Activated CD4-positive, alpha-beta memory T cell treated with anti-CD3 and anti-CD28 coated beads, Interleukin-2, amount 10 ng/mL, durations not matched to agents 7 days and 5 days (primary cell): ENCODE measurements around the gene IPCEF1. TPM values are rescaled to one million over a fixed set of nuclear protein-coding genes. Genes with fewer than 3 reads are reported as not detected.

ENCODE experiments used
- CTCF ChIA-PET: fragments of 350-600 bp; sonication (Branson Sonifier 250); formaldehyde crosslinking; loops from one replicate; lab custom pipeline; 2021; ENCODE audit warnings: antibody characterized with exemption, inconsistent platforms; lab: Charles Lee
- POLR2A ChIA-PET: fragments of 350-600 bp; sonication (Branson Sonifier 250); formaldehyde crosslinking; loops from one replicate; lab custom pipeline; 2021; ENCODE audit warnings: antibody characterized with exemption; lab: Charles Lee
- DNase-seq: peaks from one replicate; pipeline ENCODE4 v3.0.0-alpha.2; 2020
- H3K27ac Mint-ChIP-seq: one replicate; pipeline ENCODE4 v1.8.0; 2021; ENCODE audit warnings: mild to moderate bottlenecking, mixed read lengths
- H3K27me3 Mint-ChIP-seq: one replicate; pipeline ENCODE4 v1.8.0; 2021; ENCODE audit warnings: mixed read lengths
- H3K36me3 Mint-ChIP-seq: one replicate; pipeline ENCODE4 v1.8.0; 2021; ENCODE audit warnings: low read depth, mixed read lengths
- H3K4me1 Mint-ChIP-seq: one replicate; pipeline ENCODE4 v1.8.0; 2021; ENCODE audit warnings: mixed read lengths
- H3K4me3 Mint-ChIP-seq: one replicate; pipeline ENCODE4 v1.8.0; 2021; ENCODE audit warnings: mild to moderate bottlenecking, mixed read lengths
- H3K9me3 Mint-ChIP-seq: one replicate; pipeline ENCODE4 v1.8.0; 2021; ENCODE audit warnings: mixed read lengths
- total RNA-seq, 2 experiments: library from RNA; stranded (reverse); gene quantifications; one replicate each; pipeline ENCODE4 v1.2.3, GENCODE V29; 2021

IPCEF1 gene
- total RNA-seq, 2 experiments from 2014 or later = 13.8 to 20.3 TPM

- H3K27ac Mint-ChIP-seq = no peak overlapping the region
- H3K4me3 Mint-ChIP-seq = no peak overlapping the region
- ChIA-PET POLR2A (interaction anchor here (1.1 kb wide), 1 partner anchor 12 kb away, joined by 3 read pairs; no protein-coding TSS in a partner anchor), CTCF (no interaction called here)
- peaks cover 16% of the 10 kb centered on the region for H3K36me3 Mint-ChIP-seq
- peaks cover 3% of the 10 kb centered on the region for H3K9me3 Mint-ChIP-seq
- H3K4me1 Mint-ChIP-seq = peaks cover 10% of the 10 kb centered on the region
- H3K27me3 Mint-ChIP-seq = no peaks in the 10 kb centered on the region
- DNase-seq = no peak
Measured at GRCh38 chr6:154169193-154169847, 187.3 kb downstream of the IPCEF1 start.

- Mint-ChIP-seq H3K4me3 (no peak overlapping the region), H3K4me1 (peaks cover 10% of the 10 kb centered on the region), H3K27ac (no peak overlapping the region), H3K36me3 (peaks cover 16% of the 10 kb centered on the region), H3K27me3 (no peaks in the 10 kb centered on the region), H3K9me3 (peaks cover 3% of the 10 kb centered on the region)
- no peak for DNase-seq
- CTCF ChIA-PET = no interaction called here
- POLR2A ChIA-PET = no interaction called here
Measured at GRCh38 chr6:154167126-154167525, 189.5 kb downstream of the IPCEF1 start.

DNA sequence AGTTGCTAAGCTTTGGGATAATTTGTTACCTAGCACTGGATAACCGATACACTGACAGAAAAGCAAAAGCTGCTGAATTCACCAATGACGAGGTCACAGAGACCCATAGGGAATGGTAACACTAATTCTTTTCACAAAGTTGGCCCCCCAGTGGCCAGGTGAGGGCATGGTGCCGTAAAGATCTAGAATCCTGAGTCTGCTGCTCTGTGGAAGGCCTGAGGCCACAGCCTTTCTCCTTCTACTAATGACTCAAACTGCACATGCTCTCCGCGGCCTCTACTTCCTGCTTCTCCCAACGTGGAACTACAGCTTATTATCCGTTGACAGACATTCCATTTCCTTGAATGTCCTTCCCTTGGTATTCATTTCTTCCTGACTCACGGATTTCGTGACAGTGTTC, 190.5 kb downstream of the IPCEF1 start:
- H3K4me1 Mint-ChIP-seq = peaks cover 10% of the 10 kb centered on the region
- ChIA-PET CTCF (interaction anchor here (0.7 to 0.8 kb wide), 2 partner anchors 101 to 108 kb away, joined by 3 read pairs; no protein-coding TSS in a partner anchor), POLR2A (no interaction called here)
- no peaks in the 10 kb centered on the region for H3K27me3 Mint-ChIP-seq
- peaks cover 3% of the 10 kb centered on the region for H3K9me3 Mint-ChIP-seq
- peaks cover 16% of the 10 kb centered on the region for H3K36me3 Mint-ChIP-seq
- DNase-seq = no peak
- H3K4me3 Mint-ChIP-seq = no peak overlapping the region
- H3K27ac Mint-ChIP-seq = no peak overlapping the region

GRCh38 chr6:154165478-154165877, 191.1 kb downstream of the IPCEF1 start:
- POLR2A ChIA-PET = interaction anchor here (1.5 kb wide), 1 partner anchor 86 kb away, joined by 3 read pairs; no protein-coding TSS in a partner anchor
- H3K27ac Mint-ChIP-seq = no peak overlapping the region

DNA sequence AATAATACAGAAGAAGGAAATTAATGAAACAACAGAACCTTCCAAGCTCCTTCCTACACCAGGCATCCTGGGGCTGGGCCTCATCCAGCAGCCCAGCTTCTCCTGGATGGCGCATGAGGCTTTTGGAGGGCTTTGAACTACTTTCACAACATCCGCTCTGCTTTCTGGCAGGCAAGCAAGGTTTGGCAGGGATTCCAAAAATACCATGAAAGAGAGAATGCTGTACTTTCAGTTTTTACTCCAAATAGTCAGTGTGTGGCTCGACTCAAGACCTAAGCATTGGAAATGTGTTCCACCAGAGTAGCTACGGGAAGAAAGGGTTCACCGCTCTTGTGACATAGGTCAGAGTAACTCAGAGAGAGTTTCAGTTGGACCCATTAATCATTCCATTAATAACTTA, 192.2 kb downstream of the IPCEF1 start:
- Mint-ChIP-seq H3K9me3 (no peaks in the 10 kb centered on the region), H3K36me3 (peaks cover 16% of the 10 kb centered on the region), H3K4me3 (no peak overlapping the region), H3K4me1 (peaks cover 7% of the 10 kb centered on the region), H3K27me3 (no peaks in the 10 kb centered on the region), H3K27ac (no peak overlapping the region)
- DNase-seq = no peak
- ChIA-PET CTCF (interaction anchor here (1.2 to 2.5 kb wide), 3 partner anchors 9 to 113 kb away, joined by 3 to 9 read pairs (median 4); no protein-coding TSS in a partner anchor), POLR2A (interaction anchor here (1.5 kb wide), 1 partner anchor 87 kb away, joined by 3 read pairs; no protein-coding TSS in a partner anchor)

More at GRCh38 chr6:154165478-154165877, 191.1 kb downstream of the IPCEF1 start:
- H3K4me3 Mint-ChIP-seq = no peak overlapping the region
- CTCF ChIA-PET = interaction anchor here (0.7 to 2.5 kb wide), 4 partner anchors 10 to 112 kb away, joined by 3 to 9 read pairs (median 4); no protein-coding TSS in a partner anchor
- no peaks in the 10 kb centered on the region for H3K27me3 Mint-ChIP-seq
- no peak for DNase-seq
- H3K9me3 Mint-ChIP-seq = peaks cover 2% of the 10 kb centered on the region
- H3K4me1 Mint-ChIP-seq = peaks cover 10% of the 10 kb centered on the region
- H3K36me3 Mint-ChIP-seq = peaks cover 13% of the 10 kb centered on the region

DNA sequence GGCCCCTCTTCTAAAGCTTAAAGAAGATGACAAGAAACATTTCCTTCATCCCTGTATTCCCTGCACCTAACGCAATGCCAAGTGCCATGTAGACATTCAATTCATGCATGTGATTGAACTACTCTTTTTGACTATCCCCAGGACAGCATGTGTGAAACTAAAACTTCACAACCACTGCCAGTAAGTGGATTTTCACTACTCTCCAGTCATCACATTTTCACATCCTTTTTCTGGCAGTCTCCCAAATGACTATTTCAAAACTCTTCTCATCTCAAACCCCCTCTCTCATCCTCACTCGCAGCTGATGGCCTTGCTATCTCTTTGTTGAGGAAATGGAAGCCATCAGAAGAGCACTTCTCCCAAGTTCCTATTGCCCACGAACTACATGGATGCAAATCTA, 194.9 kb downstream of the IPCEF1 start:
- peaks cover 11% of the 10 kb centered on the region for H3K36me3 Mint-ChIP-seq
- H3K27me3 Mint-ChIP-seq = no peaks in the 10 kb centered on the region
- ChIA-PET CTCF (interaction anchor here (1.4 to 5.9 kb wide), 2 partner anchors 113 to 116 kb away, joined by 4 to 78 read pairs; no protein-coding TSS in a partner anchor), POLR2A (no interaction called here)
- peaks cover 15% of the 10 kb centered on the region for H3K4me1 Mint-ChIP-seq
- H3K9me3 Mint-ChIP-seq = no peaks in the 10 kb centered on the region
- no peak overlapping the region for H3K27ac Mint-ChIP-seq
- DNase-seq = no peak
- no peak overlapping the region for H3K4me3 Mint-ChIP-seq

DNA sequence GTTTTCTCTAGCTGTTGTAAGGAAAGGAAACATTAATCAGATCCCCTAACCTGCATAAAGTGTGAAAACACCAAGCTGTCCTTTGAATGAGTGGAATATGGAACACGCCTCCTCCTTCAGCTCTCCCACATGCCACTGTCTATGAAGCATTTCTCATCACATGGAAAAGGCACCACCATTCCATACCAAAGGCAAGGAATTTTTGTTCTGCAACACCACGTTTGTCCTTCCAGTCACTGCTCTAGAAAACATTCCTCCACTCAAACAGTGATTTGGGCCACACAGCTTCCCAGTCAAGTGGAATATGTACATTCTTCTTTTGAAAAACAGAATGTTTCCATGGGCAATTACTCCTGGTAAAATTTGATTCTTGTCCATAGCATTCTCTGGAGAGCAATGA, 197.5 kb downstream of the IPCEF1 start:
- POLR2A ChIA-PET = interaction anchor here (1.9 to 2.8 kb wide), 2 partner anchors 113 to 118 kb away, joined by 5 to 8 read pairs; no protein-coding TSS in a partner anchor
- Mint-ChIP-seq H3K4me3 (no peak overlapping the region), H3K27ac (no peak overlapping the region), H3K27me3 (no peaks in the 10 kb centered on the region), H3K4me1 (peaks cover 27% of the 10 kb centered on the region), H3K9me3 (no peaks in the 10 kb centered on the region), H3K36me3 (peaks cover 7% of the 10 kb centered on the region)
- no peak for DNase-seq
- CTCF ChIA-PET = interaction anchor here (1.5 to 5.9 kb wide), 4 partner anchors 86 to 118 kb away, joined by 3 to 78 read pairs (median 6); no protein-coding TSS in a partner anchor

DNA sequence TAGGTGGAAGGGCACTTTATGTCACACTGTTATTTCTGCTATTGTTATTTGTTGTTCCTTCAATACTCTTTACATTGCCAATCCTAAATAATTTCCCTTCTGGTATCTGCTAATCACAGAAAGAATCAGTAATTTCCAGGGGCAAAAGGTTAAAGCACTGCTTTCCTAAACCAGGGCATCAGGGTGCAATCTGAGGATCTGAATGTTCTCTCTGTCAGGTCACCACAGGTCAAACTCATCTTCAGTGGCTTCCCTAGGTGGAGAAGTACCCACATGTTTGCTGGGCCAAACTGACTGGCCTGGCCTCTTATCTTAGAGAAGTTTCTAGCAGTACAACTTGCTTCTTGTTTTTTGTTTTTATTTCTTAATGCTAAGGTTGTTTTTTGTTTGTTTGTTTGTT, 198.9 kb downstream of the IPCEF1 start:
- peak overlapping the region; percentile 58 for H3K4me3 Mint-ChIP-seq
- ChIA-PET POLR2A (interaction anchor here (0.7 to 2.8 kb wide), 6 partner anchors 12 to 120 kb away, joined by 3 to 10 read pairs (median 5); no protein-coding TSS in a partner anchor), CTCF (interaction anchor here (0.9 to 5.9 kb wide), 10 partner anchors 14 to 518 kb away, joined by 3 to 78 read pairs (median 5); no protein-coding TSS in a partner anchor)
- H3K27me3 Mint-ChIP-seq = no peaks in the 10 kb centered on the region
- H3K9me3 Mint-ChIP-seq = no peaks in the 10 kb centered on the region
- no peak overlapping the region for H3K27ac Mint-ChIP-seq
- H3K4me1 Mint-ChIP-seq = peaks cover 27% of the 10 kb centered on the region
- DNase-seq = no peak
- H3K36me3 Mint-ChIP-seq = peaks cover 7% of the 10 kb centered on the region

DNA sequence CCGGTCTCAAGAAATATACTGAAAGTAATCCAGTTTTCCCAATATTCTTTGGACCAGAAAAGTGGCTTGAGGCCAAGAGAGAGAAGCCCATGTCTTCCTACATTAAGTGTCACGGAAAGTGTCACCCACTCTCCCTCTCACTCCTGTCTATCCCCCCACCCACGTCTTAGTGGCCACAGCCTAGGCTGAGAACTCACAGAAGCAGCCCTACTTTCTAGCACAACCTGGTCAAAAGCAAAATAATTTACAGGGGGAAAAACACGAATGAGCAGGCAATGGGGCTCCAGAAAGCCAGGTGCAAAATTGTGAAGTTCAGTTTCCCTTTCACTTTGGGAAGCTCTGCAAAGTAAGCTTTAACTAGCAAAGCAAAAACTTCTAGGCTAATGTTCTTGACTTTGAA, 199.5 kb downstream of the IPCEF1 start:
- POLR2A ChIA-PET = interaction anchor here (0.7 to 2.8 kb wide), 6 partner anchors 12 to 120 kb away, joined by 3 to 10 read pairs (median 5); no protein-coding TSS in a partner anchor
- peak overlapping the region; percentile 30 for H3K27ac Mint-ChIP-seq
- DNase-seq = no peak
- H3K4me3 Mint-ChIP-seq = peak overlapping the region; percentile 58
- peaks cover 7% of the 10 kb centered on the region for H3K36me3 Mint-ChIP-seq
- no peaks in the 10 kb centered on the region for H3K27me3 Mint-ChIP-seq
- peaks cover 27% of the 10 kb centered on the region for H3K4me1 Mint-ChIP-seq
- H3K9me3 Mint-ChIP-seq = no peaks in the 10 kb centered on the region
- CTCF ChIA-PET = interaction anchor here (0.8 to 5.9 kb wide), 11 partner anchors 15 to 518 kb away, joined by 3 to 78 read pairs (median 5); no protein-coding TSS in a partner anchor

- peaks cover 27% of the 10 kb centered on the region for H3K4me1 Mint-ChIP-seq
- POLR2A ChIA-PET = interaction anchor here (1.0 to 2.8 kb wide), 5 partner anchors 13 to 121 kb away, joined by 3 to 10 read pairs (median 6); no protein-coding TSS in a partner anchor
Measured at GRCh38 chr6:154156135-154156896, 200.3 kb downstream of the IPCEF1 start.

DNA sequence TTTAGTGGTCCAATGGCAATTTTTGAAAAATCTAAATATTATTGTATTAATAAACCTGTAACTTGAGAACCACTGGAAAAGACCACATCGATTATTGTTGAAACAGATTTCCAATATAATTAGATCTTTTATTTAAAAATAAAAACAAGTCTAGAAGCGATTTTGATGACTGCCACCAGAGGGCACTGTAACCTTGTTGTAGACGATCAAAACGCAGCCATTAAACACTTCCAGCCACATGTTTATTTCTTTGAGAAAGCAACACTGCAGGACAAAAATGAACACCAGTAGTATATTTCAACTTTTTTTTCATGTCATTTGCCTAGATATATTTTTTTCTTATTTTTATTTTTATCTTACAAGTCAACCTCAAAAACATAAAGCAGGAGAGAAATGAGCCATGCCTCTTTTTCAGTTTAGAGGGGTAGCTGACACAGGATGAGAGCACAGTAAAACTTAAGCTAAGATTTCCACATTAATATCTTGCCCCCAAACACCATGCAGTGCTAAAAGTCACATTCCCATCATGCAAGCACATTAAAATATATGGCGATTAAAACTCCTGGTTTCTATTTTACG, 202.1 kb downstream of the IPCEF1 start:
- H3K36me3 Mint-ChIP-seq = peaks cover 3% of the 10 kb centered on the region
- peaks cover 27% of the 10 kb centered on the region for H3K4me1 Mint-ChIP-seq
- CTCF ChIA-PET = interaction anchor here (0.7 to 3.9 kb wide), 12 partner anchors 10 to 772 kb away, joined by 3 to 86 read pairs (median 4); no protein-coding TSS in a partner anchor
- POLR2A ChIA-PET = no interaction called here
- H3K27ac Mint-ChIP-seq = no peak overlapping the region
- peak; percentile 67 for DNase-seq
- no peaks in the 10 kb centered on the region for H3K9me3 Mint-ChIP-seq
- no peak overlapping the region for H3K4me3 Mint-ChIP-seq
- no peaks in the 10 kb centered on the region for H3K27me3 Mint-ChIP-seq

More at GRCh38 chr6:154156135-154156896, 200.3 kb downstream of the IPCEF1 start:
- peaks cover 7% of the 10 kb centered on the region for H3K36me3 Mint-ChIP-seq
- H3K4me3 Mint-ChIP-seq = peak overlapping the region; percentile 58
- DNase-seq = peak; percentile 64
- CTCF ChIA-PET = interaction anchor here (0.8 to 5.9 kb wide), 7 partner anchors 39 to 519 kb away, joined by 3 to 86 read pairs (median 5); no protein-coding TSS in a partner anchor
- no peaks in the 10 kb centered on the region for H3K9me3 Mint-ChIP-seq
- H3K27me3 Mint-ChIP-seq = no peaks in the 10 kb centered on the region
- peak overlapping the region; percentile 52 for H3K27ac Mint-ChIP-seq

DNA sequence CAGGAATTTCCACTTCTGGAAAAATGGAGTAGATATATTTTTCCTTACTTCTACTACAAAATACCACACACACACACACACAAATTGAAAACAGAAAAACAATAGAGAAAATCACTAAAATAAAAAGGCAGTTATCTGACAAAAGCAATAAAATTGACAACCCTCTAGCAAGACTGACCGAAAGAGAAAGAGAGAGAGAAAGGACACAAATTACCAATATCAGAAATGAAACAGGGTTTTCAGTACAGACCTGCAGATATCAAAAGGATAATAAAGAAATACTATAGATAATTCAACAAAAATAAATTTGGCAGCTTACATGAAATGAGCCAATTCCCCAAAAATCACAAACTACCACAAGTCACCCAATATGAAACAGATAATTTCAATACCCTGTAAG, 212.8 kb downstream of the IPCEF1 start:
- Mint-ChIP-seq H3K9me3 (no peaks in the 10 kb centered on the region), H3K27ac (no peak overlapping the region), H3K36me3 (no peaks in the 10 kb centered on the region), H3K4me1 (no peaks in the 10 kb centered on the region), H3K27me3 (peaks cover 5% of the 10 kb centered on the region), H3K4me3 (no peak overlapping the region)
- ChIA-PET POLR2A (no interaction called here), CTCF (no interaction called here)
- no peak for DNase-seq
